Hepatocyte (in vitro differentiated cells): ENCODE measurements around the gene CFTR.

Source experiments
- EZH2 ChIP-seq: fragments of 200-600 bp; sonication (generic); IDR thresholded peaks from 2 replicates; pipeline ENCODE4 v1.6.1; 2016; ENCODE audit warnings: antibody characterized with exemption, mild to moderate bottlenecking, borderline replicate concordance
- EZH2phosphoT487 ChIP-seq: fragments of 200-600 bp; sonication (generic); IDR thresholded peaks from one replicate; pipeline ENCODE4 v1.6.1; 2018; ENCODE audit warnings: antibody characterized with exemption, mild to moderate bottlenecking, low read depth, moderate library complexity; ENCODE audit not compliant: unreplicated experiment, severe bottlenecking
- TF ChIP-seq, protein P1 (sequence below): fragments of 200-600 bp; sonication (generic); IDR thresholded peaks from 2 replicates; pipeline ENCODE4 v1.5.1; 2016; ENCODE audit warnings: antibody characterized with exemption, mild to moderate bottlenecking; ENCODE audit not compliant: poor library complexity

DNA sequence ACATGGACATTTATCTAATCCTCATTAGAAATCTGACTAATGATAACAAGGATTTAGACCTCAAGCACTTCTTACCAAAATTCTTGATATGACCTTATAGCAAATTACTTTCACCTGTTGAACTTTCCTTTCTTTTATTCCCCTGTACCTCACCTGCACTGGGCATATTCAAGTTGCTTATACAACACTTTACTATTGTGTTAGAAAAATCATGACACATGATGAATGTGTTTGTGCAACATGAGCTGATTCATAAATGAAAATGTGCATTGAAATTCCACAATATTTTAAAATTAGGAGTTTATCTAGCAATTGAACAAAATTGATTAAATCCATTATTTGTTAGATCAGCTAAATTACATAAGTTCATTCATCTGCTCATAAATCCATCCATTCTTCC is 160.6 kb downstream of the CFTR start:
- TF ChIP-seq, protein P1, sequence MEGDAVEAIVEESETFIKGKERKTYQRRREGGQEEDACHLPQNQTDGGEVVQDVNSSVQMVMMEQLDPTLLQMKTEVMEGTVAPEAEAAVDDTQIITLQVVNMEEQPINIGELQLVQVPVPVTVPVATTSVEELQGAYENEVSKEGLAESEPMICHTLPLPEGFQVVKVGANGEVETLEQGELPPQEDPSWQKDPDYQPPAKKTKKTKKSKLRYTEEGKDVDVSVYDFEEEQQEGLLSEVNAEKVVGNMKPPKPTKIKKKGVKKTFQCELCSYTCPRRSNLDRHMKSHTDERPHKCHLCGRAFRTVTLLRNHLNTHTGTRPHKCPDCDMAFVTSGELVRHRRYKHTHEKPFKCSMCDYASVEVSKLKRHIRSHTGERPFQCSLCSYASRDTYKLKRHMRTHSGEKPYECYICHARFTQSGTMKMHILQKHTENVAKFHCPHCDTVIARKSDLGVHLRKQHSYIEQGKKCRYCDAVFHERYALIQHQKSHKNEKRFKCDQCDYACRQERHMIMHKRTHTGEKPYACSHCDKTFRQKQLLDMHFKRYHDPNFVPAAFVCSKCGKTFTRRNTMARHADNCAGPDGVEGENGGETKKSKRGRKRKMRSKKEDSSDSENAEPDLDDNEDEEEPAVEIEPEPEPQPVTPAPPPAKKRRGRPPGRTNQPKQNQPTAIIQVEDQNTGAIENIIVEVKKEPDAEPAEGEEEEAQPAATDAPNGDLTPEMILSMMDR = no peak
- TF ChIP-seq EZH2 (no peak), EZH2phosphoT487 (no peak)
